Loucy (cell line): ENCODE data around the gene EFCAB9.

Experiments used
- CTCF ChIP-seq: fragments of 200-600 bp; sonication (generic); conservative IDR thresholded peaks from 2 replicates; pipeline ENCODE4 v1.5.1; 2014; ENCODE audit warnings: mild to moderate bottlenecking, antibody characterized with exemption, low read length
- EZH2phosphoT487 ChIP-seq: fragments of 200-600 bp; IDR thresholded peaks from 2 replicates; pipeline ENCODE4 v1.6.1; 2018; ENCODE audit warnings: antibody characterized with exemption, mild to moderate bottlenecking, moderate library complexity, borderline replicate concordance

- TF ChIP-seq CTCF (no peak), EZH2phosphoT487 (no peak)
Observed at GRCh38 chr5:172223901-172224873, 30.2 kb downstream of the EFCAB9 start.
